ENCODE results near the gene WDR54.

WDR54 gene

GRCh38 chr2:74375838-74376237, 45.7 kb upstream of the WDR54 start:
- peaks cover 31% of the 10 kb centered on the region for H3K36me3 ChIP-seq (replicated peaks)
- H3K4me3 ChIP-seq (ENCODE audit: low read depth, low read length) = no peak overlapping the region
- DNase-seq = no peak
- in situ Hi-C loops (cut with HindIII; ENCODE audit: low pct_ligation_motif_present, low sequenced_read_pairs) = no loop called here
- no peaks in the 10 kb centered on the region for H3K27me3 ChIP-seq (replicated peaks)
- TF ChIP-seq, protein P1, sequence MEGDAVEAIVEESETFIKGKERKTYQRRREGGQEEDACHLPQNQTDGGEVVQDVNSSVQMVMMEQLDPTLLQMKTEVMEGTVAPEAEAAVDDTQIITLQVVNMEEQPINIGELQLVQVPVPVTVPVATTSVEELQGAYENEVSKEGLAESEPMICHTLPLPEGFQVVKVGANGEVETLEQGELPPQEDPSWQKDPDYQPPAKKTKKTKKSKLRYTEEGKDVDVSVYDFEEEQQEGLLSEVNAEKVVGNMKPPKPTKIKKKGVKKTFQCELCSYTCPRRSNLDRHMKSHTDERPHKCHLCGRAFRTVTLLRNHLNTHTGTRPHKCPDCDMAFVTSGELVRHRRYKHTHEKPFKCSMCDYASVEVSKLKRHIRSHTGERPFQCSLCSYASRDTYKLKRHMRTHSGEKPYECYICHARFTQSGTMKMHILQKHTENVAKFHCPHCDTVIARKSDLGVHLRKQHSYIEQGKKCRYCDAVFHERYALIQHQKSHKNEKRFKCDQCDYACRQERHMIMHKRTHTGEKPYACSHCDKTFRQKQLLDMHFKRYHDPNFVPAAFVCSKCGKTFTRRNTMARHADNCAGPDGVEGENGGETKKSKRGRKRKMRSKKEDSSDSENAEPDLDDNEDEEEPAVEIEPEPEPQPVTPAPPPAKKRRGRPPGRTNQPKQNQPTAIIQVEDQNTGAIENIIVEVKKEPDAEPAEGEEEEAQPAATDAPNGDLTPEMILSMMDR (IDR thresholded peaks at IDR 0.05; ENCODE audit: low read depth, low read length, missing control alignments) = no peak
- no peak overlapping the region for H3K27ac ChIP-seq

DNA sequence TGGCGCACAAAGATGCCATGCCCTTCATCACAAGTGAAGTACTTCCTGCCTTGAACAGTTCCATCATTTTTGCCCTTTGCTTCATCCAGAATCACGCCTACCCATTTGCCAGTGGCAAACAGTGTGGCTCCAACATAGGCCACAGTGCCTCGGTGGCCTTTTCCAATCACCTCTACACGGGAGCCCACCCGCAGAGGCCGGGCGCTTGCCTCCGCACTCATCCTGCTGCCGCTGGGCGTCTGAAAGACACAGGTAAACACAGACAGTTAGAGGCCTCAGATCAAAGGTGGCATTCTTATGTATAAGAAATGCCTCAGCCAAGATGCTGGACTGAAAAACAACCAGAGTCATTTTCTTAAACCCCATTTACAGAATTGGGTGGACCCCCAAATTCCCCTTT, 43.5 kb upstream of the WDR54 start:
- no peak overlapping the region for H3K27ac ChIP-seq
- no peak for DNase-seq
- no peaks in the 10 kb centered on the region for H3K27me3 ChIP-seq (replicated peaks)
- H3K36me3 ChIP-seq (replicated peaks) = peaks cover 24% of the 10 kb centered on the region
- no peak overlapping the region for H3K4me3 ChIP-seq (ENCODE audit: low read depth, low read length)
- TF ChIP-seq, protein P1 (IDR thresholded peaks at IDR 0.05; ENCODE audit: low read depth, low read length, missing control alignments) = no peak
- in situ Hi-C loops (cut with HindIII; ENCODE audit: low pct_ligation_motif_present, low sequenced_read_pairs) = no loop called here

- peak within 1 kb of the TSS; percentile 4 for H3K27ac ChIP-seq
- TF ChIP-seq, protein P1 (IDR thresholded peaks at IDR 0.05; ENCODE audit: low read depth, low read length, missing control alignments) = no peak
- H3K4me3 ChIP-seq (ENCODE audit: low read depth, low read length) = peak within 1 kb of the TSS; percentile 49
- in situ Hi-C loops (cut with HindIII; ENCODE audit: low pct_ligation_motif_present, low sequenced_read_pairs) = no loop called here
- H3K36me3 ChIP-seq (replicated peaks) = peaks cover 24% of the 10 kb centered on the region
- DNase-seq = peak; percentile 69
- no peaks in the 10 kb centered on the region for H3K27me3 ChIP-seq (replicated peaks)
Observed at GRCh38 chr2:74379851-74380789, 41.4 kb upstream of the WDR54 start, which contains the start of gene DCTN1. Gene DCTN1 (minus strand): TSS chr2:74380311. CDS start chr2:74380037, 274 bp downstream.

GRCh38 chr2:74381751-74382150, 39.8 kb upstream of the WDR54 start:
- in situ Hi-C loops (cut with HindIII; ENCODE audit: low pct_ligation_motif_present, low sequenced_read_pairs) = no loop called here
- DNase-seq = no peak
- Histone ChIP-seq H3K4me3 (ENCODE audit: low read depth, low read length) (no peak overlapping the region), H3K27ac (no peak overlapping the region), H3K27me3 (replicated peaks) (no peaks in the 10 kb centered on the region), H3K36me3 (replicated peaks) (peaks cover 12% of the 10 kb centered on the region)
- TF ChIP-seq, protein P1 (IDR thresholded peaks at IDR 0.05; ENCODE audit: low read depth, low read length, missing control alignments) = no peak

DNA sequence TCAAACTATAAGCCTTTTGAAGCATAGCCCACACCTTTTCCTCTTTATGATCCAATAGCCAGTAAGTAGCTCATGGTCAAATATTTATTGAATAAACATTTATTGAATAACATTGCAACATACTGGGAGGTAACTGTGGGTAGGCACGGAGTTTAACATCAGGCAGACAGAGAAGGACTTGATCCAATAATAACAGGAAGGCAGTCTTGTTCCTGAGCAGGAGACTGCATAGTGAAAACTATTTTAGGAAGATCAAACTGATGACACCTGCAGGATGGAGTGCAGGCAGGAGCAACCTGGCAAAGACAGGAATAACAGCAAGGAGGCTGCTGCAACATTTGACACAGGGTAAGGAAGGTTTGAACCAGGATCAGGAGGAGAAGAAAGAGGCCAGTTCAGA, 38.3 kb upstream of the WDR54 start:
- no peak overlapping the region for H3K4me3 ChIP-seq (ENCODE audit: low read depth, low read length)
- H3K36me3 ChIP-seq (replicated peaks) = peaks cover 2% of the 10 kb centered on the region
- no peaks in the 10 kb centered on the region for H3K27me3 ChIP-seq (replicated peaks)
- DNase-seq = peak; percentile 41
- TF ChIP-seq, protein P1 (IDR thresholded peaks at IDR 0.05; ENCODE audit: low read depth, low read length, missing control alignments) = no peak
- H3K27ac ChIP-seq = peak overlapping the region; percentile 3
- in situ Hi-C loops (cut with HindIII; ENCODE audit: low pct_ligation_motif_present, low sequenced_read_pairs) = no loop called here
